NB4 (cell line): ENCODE data around the gene NDUFA7.

Experiments
- CTCF ChIP-seq: IDR thresholded peaks from one replicate; pipeline ENCODE4 v1.5.1; 2012; ENCODE audit warnings: low read depth, low read length
- MYC ChIP-seq: IDR thresholded peaks from 2 replicates; pipeline ENCODE4 v1.6.1; 2011; ENCODE audit warnings: low read depth, low read length
- POLR2A ChIP-seq: IDR thresholded peaks from 2 replicates; pipeline ENCODE4 v1.6.1; 2011; ENCODE audit warnings: mild to moderate bottlenecking; ENCODE audit not compliant: insufficient read length; ENCODE audit errors: extremely low read depth

GRCh38 chr19:8358948-8359347 lies 37.8 kb upstream of the NDUFA7 start:
- TF ChIP-seq CTCF (no peak), POLR2A (no peak), MYC (no peak)
